ENCODE measurements around the gene TMIGD3. TPM values are rescaled to one million over a fixed set of nuclear protein-coding genes. Genes with fewer than 3 reads are reported as not detected.

The TMIGD3 gene
- total RNA-seq, 1 experiment from 2014 or later, result not detected

DNA sequence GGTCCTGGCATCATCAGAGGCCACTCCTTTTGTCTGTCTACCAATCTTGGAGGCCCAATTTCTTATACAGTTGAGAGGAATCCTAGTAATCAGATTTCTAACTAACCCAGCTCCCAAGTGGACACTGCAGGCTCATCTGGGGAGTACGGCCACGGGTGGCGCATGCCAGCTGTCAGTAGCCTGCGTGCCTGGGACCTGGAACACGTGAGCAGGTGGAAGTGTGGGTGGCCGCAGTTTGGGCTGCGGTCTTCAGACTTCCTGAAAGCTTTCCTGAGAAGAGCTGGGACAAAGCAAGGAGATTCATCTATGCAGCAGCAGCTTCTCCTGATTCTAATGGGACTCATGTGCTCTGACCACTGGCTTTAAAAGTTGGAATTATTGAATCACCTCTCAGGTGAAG is 12.4 kb downstream of the TMIGD3 start:
- peaks cover 9% of the 10 kb centered on the region for H3K4me1 ChIP-seq (ENCODE audit: insufficient read depth, low read length)
- no peak overlapping the region for H2AFZ ChIP-seq (ENCODE audit: low read length)
- no TSS peak for BruUV-seq (replicated peaks)
- TF ChIP-seq EZH2phosphoT487 (IDR thresholded peaks at IDR 0.05; ENCODE audit: borderline replicate concordance, low read length) (no peak), EZH2 (IDR thresholded peaks at IDR 0.05; ENCODE audit: low read length, unreplicated experiment) (no peak)
- TF ChIP-seq, protein P1, sequence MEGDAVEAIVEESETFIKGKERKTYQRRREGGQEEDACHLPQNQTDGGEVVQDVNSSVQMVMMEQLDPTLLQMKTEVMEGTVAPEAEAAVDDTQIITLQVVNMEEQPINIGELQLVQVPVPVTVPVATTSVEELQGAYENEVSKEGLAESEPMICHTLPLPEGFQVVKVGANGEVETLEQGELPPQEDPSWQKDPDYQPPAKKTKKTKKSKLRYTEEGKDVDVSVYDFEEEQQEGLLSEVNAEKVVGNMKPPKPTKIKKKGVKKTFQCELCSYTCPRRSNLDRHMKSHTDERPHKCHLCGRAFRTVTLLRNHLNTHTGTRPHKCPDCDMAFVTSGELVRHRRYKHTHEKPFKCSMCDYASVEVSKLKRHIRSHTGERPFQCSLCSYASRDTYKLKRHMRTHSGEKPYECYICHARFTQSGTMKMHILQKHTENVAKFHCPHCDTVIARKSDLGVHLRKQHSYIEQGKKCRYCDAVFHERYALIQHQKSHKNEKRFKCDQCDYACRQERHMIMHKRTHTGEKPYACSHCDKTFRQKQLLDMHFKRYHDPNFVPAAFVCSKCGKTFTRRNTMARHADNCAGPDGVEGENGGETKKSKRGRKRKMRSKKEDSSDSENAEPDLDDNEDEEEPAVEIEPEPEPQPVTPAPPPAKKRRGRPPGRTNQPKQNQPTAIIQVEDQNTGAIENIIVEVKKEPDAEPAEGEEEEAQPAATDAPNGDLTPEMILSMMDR (conservative IDR thresholded peaks at IDR 0.05; ENCODE audit: low read depth, low read length), result no peak
- no peak for ATAC-seq
- H3F3A ChIP-seq (ENCODE audit: low read length, unreplicated experiment), result no peaks in the 10 kb centered on the region
- no peak overlapping the region for H3K9ac ChIP-seq (ENCODE audit: low read length)
- no peaks in the 10 kb centered on the region for H3K9me3 ChIP-seq (ENCODE audit: low read length)
- intact Hi-C loops (cut with micrococcal nuclease), result no loop called here
- no peak for DNase-seq
- H3K4me2 ChIP-seq (ENCODE audit: low read length), result no peak overlapping the region
- H3K79me2 ChIP-seq (ENCODE audit: low read length), result no peaks in the 10 kb centered on the region
- H3K27me3 ChIP-seq (ENCODE audit: low read length), result peaks cover 14% of the 10 kb centered on the region
- H3K27ac ChIP-seq (ENCODE audit: low read length), result no peak overlapping the region
- H3K4me3 ChIP-seq (ENCODE audit: low read length), result no peak overlapping the region
- H3K36me3 ChIP-seq (ENCODE audit: low read depth, low read length), result no peaks in the 10 kb centered on the region
- no peaks in the 10 kb centered on the region for H3K9me2 ChIP-seq (replicated peaks; ENCODE audit: low read length)
- ChIA-PET POLR2A (ENCODE audit: unreplicated experiment) (no interaction called here), CTCF (no interaction called here)
- H4K20me1 ChIP-seq (ENCODE audit: low read length), result no peaks in the 10 kb centered on the region

DNA sequence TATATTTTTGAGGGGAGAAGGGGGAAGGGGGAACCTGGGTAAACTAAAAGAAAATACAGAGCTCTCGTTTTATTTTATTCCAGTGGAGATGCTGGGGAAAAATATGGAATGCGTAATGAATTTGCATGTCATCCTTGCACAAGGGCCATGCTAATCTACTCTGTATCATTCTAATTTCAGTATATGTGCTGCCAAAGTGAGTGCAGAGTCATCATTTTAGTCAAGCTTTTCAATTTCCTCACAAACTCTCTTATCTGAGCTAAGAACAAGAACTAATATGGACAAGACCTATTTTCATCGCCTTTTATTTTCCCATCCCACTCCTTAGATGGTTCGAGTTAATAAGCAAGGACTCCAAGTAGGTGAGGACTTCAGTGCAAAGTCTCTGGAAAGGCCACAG is 13.2 kb downstream of the TMIGD3 start:
- H4K20me1 ChIP-seq (ENCODE audit: low read length), result no peaks in the 10 kb centered on the region
- TF ChIP-seq EZH2phosphoT487 (IDR thresholded peaks at IDR 0.05; ENCODE audit: borderline replicate concordance, low read length) (no peak), EZH2 (IDR thresholded peaks at IDR 0.05; ENCODE audit: low read length, unreplicated experiment) (no peak)
- TF ChIP-seq, protein P1 (conservative IDR thresholded peaks at IDR 0.05; ENCODE audit: low read depth, low read length), result no peak
- no peak overlapping the region for H3K4me3 ChIP-seq (ENCODE audit: low read length)
- H3K9ac ChIP-seq (ENCODE audit: low read length), result no peak overlapping the region
- H3K27ac ChIP-seq (ENCODE audit: low read length), result no peak overlapping the region
- ChIA-PET POLR2A (ENCODE audit: unreplicated experiment) (no interaction called here), CTCF (no interaction called here)
- DNase-seq (no peak), ATAC-seq (no peak)
- H3K4me1 ChIP-seq (ENCODE audit: insufficient read depth, low read length), result peaks cover 9% of the 10 kb centered on the region
- H2AFZ ChIP-seq (ENCODE audit: low read length), result no peak overlapping the region
- H3F3A ChIP-seq (ENCODE audit: low read length, unreplicated experiment), result no peaks in the 10 kb centered on the region
- no peak overlapping the region for H3K4me2 ChIP-seq (ENCODE audit: low read length)
- no peaks in the 10 kb centered on the region for H3K36me3 ChIP-seq (ENCODE audit: low read depth, low read length)
- H3K79me2 ChIP-seq (ENCODE audit: low read length), result no peaks in the 10 kb centered on the region
- intact Hi-C loops (cut with micrococcal nuclease), result no loop called here
- BruUV-seq (replicated peaks), result no TSS peak
- H3K9me3 ChIP-seq (ENCODE audit: low read length), result no peaks in the 10 kb centered on the region
- H3K27me3 ChIP-seq (ENCODE audit: low read length), result peaks cover 14% of the 10 kb centered on the region
- no peaks in the 10 kb centered on the region for H3K9me2 ChIP-seq (replicated peaks; ENCODE audit: low read length)

DNA sequence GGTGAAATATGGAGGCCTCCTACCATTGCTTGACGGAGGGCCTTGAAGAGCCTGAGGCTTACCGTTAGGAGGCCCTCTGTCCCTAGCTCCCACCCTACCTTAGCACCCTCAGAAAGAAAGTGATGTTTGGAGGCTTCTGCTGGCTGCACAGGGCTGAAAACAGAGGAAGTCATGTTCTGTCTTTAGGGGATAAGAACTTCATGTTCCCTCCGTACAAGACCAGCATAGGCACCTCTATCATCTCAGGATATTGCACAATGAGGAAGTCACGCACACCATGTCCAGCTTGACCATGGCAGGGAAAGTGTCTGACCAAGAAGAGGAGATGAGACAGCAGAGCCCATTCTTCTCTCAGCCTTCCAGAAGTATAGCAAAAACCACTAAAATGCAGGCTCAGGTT is 13.8 kb downstream of the TMIGD3 start:
- H3K79me2 ChIP-seq (ENCODE audit: low read length), result no peaks in the 10 kb centered on the region
- no peak overlapping the region for H3K4me3 ChIP-seq (ENCODE audit: low read length)
- ChIA-PET CTCF (no interaction called here), POLR2A (ENCODE audit: unreplicated experiment) (no interaction called here)
- intact Hi-C loops (cut with micrococcal nuclease), result no loop called here
- peaks cover 9% of the 10 kb centered on the region for H3K4me1 ChIP-seq (ENCODE audit: insufficient read depth, low read length)
- H3K4me2 ChIP-seq (ENCODE audit: low read length), result no peak overlapping the region
- DNase-seq (no peak), ATAC-seq (no peak)
- no peak overlapping the region for H3K27ac ChIP-seq (ENCODE audit: low read length)
- no peaks in the 10 kb centered on the region for H3F3A ChIP-seq (ENCODE audit: low read length, unreplicated experiment)
- no peaks in the 10 kb centered on the region for H3K9me3 ChIP-seq (ENCODE audit: low read length)
- no peaks in the 10 kb centered on the region for H4K20me1 ChIP-seq (ENCODE audit: low read length)
- H3K9me2 ChIP-seq (replicated peaks; ENCODE audit: low read length), result no peaks in the 10 kb centered on the region
- BruUV-seq (replicated peaks), result no TSS peak
- no peak overlapping the region for H2AFZ ChIP-seq (ENCODE audit: low read length)
- H3K36me3 ChIP-seq (ENCODE audit: low read depth, low read length), result no peaks in the 10 kb centered on the region
- H3K27me3 ChIP-seq (ENCODE audit: low read length), result peaks cover 14% of the 10 kb centered on the region
- H3K9ac ChIP-seq (ENCODE audit: low read length), result no peak overlapping the region
- no peak for TF ChIP-seq EZH2 (IDR thresholded peaks at IDR 0.05; ENCODE audit: low read length, unreplicated experiment)
- TF ChIP-seq, protein P1 (conservative IDR thresholded peaks at IDR 0.05; ENCODE audit: low read depth, low read length), result no peak
- no peak for TF ChIP-seq EZH2phosphoT487 (IDR thresholded peaks at IDR 0.05; ENCODE audit: borderline replicate concordance, low read length)

All from PC-3 (cell line).